AG04450 (cell line): Measurements from ENCODE around the gene MRRF. TPM values are rescaled to one million over a fixed set of nuclear protein-coding genes. Genes with fewer than 3 reads are reported as not detected.

ENCODE experiments used
- CTCF ChIA-PET: fragments of 300-600, 350-600 bp; formaldehyde crosslinking; extraction: SDS; loops from one replicate; lab custom pipeline; 2022; ENCODE audit warnings: antibody characterized with exemption, inconsistent platforms; lab: Charles Lee
- POLR2A ChIA-PET: fragments of 350-600 bp; formaldehyde crosslinking; extraction: SDS; loops from one replicate; lab custom pipeline; 2021; ENCODE audit warnings: antibody characterized with exemption, inconsistent platforms; lab: Yijun Ruan, JAX
- DNase-seq: peaks from one replicate; pipeline ENCODE4 v3.0.0-alpha.2; 2011; ENCODE audit warnings: low read depth, low spot score
- H3K27ac ChIP-seq: one replicate; pipeline ENCODE4 v1.5.1; 2012; ENCODE audit warnings: low read depth, low read length, control low read depth
- H3K27me3 ChIP-seq: one replicate; pipeline ENCODE4 v1.6.0; 2012; ENCODE audit warnings: low read length; ENCODE audit not compliant: control insufficient read depth, insufficient read depth
- H3K4me3 ChIP-seq: 2 replicates; pipeline ENCODE4 v1.5.1; 2011; ENCODE audit warnings: mild to moderate bottlenecking, low read depth, low read length, control low read depth
- H3K9me3 ChIP-seq: 2 replicates; pipeline ENCODE4 v1.5.1; 2012; ENCODE audit warnings: low read length; ENCODE audit not compliant: control insufficient read depth, insufficient read depth
- polyA plus RNA-seq: library from polyadenylated mRNA; depleted of rRNA; stranded (reverse); fragments of >200 nt; gene quantifications from 2 replicates; pipeline ENCODE4 v1.2.3, GENCODE V29; 2011
- TF ChIP-seq, protein P1 (sequence below): IDR thresholded peaks from 2 replicates; pipeline ENCODE4 v1.5.1; 2011; ENCODE audit warnings: low read depth, low read length, control low read depth, inconsistent platforms

Gene MRRF
- polyA plus RNA-seq, 1 experiment: 50.1 TPM

DNA sequence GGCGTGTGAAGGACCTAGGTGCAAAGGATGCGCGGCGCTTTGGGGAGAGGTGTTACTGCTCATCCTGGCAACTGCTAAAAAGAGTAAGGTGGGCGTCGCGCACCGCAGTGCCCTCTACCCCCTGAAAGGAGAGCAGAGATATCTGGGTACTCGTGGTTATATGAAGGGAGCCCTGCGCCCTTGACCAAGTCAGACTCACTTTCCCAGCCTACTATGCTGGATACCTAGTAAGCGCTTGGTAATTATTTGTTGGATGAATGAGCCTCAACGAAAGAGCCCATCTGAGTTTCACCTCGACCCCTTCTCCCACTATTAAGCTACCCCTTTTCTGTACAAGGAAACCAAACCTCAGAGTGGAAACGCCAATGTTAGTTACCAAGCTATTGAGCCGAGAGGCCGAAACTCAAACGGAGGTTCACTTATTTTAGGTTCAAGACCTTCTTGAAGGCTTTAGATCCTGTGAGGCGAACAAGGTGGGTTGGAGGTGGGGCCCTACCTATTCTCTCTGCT is 44.0 kb upstream of the MRRF start:
- ChIA-PET CTCF (interaction anchor here (0.7 kb wide), 1 partner anchor 1602 kb away, joined by 6 read pairs; no protein-coding TSS in a partner anchor), POLR2A (no interaction called here)
- DNase-seq: no peak
- Histone ChIP-seq H3K27ac (no peak overlapping the region), H3K9me3 (peaks cover under 1% of the 10 kb centered on the region), H3K27me3 (peaks cover 99% of the 10 kb centered on the region), H3K4me3 (no peak overlapping the region)
- TF ChIP-seq, protein P1, sequence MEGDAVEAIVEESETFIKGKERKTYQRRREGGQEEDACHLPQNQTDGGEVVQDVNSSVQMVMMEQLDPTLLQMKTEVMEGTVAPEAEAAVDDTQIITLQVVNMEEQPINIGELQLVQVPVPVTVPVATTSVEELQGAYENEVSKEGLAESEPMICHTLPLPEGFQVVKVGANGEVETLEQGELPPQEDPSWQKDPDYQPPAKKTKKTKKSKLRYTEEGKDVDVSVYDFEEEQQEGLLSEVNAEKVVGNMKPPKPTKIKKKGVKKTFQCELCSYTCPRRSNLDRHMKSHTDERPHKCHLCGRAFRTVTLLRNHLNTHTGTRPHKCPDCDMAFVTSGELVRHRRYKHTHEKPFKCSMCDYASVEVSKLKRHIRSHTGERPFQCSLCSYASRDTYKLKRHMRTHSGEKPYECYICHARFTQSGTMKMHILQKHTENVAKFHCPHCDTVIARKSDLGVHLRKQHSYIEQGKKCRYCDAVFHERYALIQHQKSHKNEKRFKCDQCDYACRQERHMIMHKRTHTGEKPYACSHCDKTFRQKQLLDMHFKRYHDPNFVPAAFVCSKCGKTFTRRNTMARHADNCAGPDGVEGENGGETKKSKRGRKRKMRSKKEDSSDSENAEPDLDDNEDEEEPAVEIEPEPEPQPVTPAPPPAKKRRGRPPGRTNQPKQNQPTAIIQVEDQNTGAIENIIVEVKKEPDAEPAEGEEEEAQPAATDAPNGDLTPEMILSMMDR: no peak

DNA sequence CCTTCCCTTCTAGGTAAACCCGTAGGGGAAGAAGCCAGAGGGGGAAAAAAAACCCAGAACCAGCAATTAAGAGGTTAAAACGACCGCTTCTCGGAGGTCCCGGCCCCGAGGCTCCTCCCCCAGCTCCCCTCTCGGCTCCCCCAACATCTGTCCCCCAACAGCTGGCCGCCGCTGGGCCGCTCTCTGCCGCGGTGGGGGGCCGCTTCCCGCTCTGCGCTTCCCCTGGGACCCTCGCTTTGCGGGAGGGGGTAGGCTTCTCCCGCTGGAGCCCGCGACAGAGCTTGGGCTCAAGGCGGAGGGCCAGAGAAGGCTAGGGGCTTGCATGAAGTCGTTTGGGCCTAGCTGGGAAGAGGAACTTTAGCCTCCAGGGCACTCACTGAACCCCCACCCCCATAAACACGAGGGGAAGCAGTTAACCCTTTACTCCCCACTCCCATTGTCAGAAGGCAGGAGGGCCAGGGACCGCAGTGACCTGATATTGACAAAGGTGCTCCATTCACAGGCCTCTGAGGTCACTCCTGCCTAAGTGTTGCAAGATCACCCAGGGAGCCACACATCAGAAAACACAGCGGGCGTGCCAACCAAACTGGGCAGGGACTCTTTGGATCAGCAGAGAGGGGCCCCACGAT is 43.4 kb upstream of the MRRF start:
- POLR2A ChIA-PET: no interaction called here
- Histone ChIP-seq H3K27ac (no peak overlapping the region), H3K4me3 (no peak overlapping the region), H3K27me3 (peaks cover 99% of the 10 kb centered on the region), H3K9me3 (peaks cover 5% of the 10 kb centered on the region)
- DNase-seq: no peak
- TF ChIP-seq, protein P1: no peak
- CTCF ChIA-PET: interaction anchor here (0.7 kb wide), 1 partner anchor 1603 kb away, joined by 6 read pairs; no protein-coding TSS in a partner anchor

DNA sequence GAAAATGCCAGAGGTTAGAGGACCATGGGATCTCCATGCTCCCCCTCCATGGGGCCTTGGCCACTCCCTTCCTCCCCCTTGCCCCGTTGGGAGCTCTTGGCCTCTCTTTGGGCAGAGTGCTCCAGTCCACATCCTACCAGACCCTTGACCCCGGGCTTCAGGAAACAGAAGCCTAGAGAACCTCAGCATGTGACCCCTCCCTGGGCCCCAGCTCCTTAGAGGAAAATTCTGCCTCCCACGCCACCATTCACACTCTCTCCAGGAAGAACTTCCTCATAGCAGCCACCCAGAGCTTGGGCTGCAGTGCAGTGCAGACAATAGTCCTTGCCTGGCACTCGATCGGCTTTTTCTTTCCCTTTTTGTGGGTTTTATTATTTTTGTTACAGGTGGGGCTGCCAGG is 41.9 kb upstream of the MRRF start:
- no peak overlapping the region for H3K4me3 ChIP-seq
- CTCF ChIA-PET: interaction anchor here (0.9 kb wide), 1 partner anchor 124 kb away, joined by 5 read pairs; no protein-coding TSS in a partner anchor
- POLR2A ChIA-PET: no interaction called here
- TF ChIP-seq, protein P1: no peak
- peaks cover 99% of the 10 kb centered on the region for H3K27me3 ChIP-seq
- peaks cover 5% of the 10 kb centered on the region; the same call in 1 of the 2 replicates for H3K9me3 ChIP-seq
- no peak overlapping the region for H3K27ac ChIP-seq
- no peak for DNase-seq

DNA sequence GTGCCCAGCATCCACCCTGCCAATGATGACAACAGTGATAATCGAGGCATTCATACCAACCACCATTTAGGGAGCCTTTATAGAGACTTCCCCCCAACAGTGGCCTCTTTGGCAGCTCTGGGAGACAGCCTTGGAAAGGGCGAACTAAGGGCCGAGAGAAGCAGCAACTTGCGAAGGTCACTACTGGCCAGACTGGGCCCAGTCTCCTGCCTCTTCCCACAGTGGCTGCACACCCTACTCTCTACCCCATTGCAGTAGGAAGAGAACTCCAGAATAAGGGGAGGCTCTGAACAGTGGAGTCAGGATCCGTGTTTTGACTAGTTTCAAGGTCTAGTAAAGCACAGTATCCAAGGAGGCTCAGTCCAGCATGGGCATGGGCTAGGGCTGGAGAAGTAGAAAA is 41.2 kb upstream of the MRRF start:
- H3K9me3 ChIP-seq: peaks cover 5% of the 10 kb centered on the region; the same call in 1 of the 2 replicates
- POLR2A ChIA-PET: no interaction called here
- CTCF ChIA-PET: no interaction called here
- H3K27me3 ChIP-seq: peaks cover 96% of the 10 kb centered on the region
- H3K27ac ChIP-seq: no peak overlapping the region
- H3K4me3 ChIP-seq: no peak overlapping the region
- no peak for DNase-seq
- TF ChIP-seq, protein P1: no peak
